GM19455 (cell line): ENCODE results near the gene TTBK1.

Source experiments
- ATAC-seq: cut with Tn5 transposase; IDR thresholded peaks from one replicate; pipeline ENCODE4 v1.9.1; 2021; ENCODE audit not compliant: unreplicated experiment

The TTBK1 gene

DNA sequence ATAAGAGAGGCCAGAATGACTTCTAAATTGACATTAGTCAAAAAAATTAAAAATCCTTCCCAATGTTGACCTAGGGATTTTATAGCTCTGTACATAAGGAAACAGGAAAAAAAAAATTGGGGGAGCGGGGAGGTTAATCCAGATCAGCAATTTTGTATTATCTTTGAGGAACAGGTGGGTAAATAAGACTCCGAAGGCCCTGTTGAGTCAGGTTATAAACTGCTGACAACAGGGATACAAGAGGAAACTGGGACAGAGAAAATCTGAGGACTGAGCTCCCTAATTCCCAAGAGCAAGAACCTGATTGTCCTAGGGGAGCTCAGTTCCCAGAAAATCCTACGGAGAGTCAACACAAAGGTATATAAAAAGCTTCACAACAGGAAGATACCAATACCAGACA is 92.2 kb downstream of the TTBK1 start:
- ATAC-seq, result no peak

GRCh38 chr6:43336382-43336781 is 93.1 kb downstream of the TTBK1 start:
- no peak for ATAC-seq
